ENCODE results near the gene UCP2.
"Not testable (repeated sequence)": the region's sequence is repeated elsewhere in the genome, so short reads cannot be mapped to it uniquely, and the experiment has no call there.

The UCP2 gene

DNA sequence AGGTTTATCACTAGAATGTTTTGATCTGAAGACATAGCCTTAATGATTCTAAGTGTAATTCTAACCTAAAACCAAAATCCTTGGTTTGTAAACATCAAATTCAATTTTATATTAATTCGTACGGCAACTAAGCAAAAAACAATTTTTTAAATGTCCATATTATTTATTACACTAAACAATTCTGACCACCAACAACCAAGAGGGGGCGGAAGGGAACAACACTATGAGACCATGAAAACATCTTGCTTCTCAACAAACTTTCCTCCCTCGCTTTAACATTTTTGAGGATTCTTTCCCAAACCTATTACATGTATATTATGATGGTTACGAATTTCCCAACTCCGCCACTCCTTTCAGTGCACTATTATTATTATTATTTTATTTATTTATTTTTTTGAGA lies 6.5 kb upstream of the UCP2 start:
- Histone ChIP-seq H3K4me1 (ENCODE audit: control insufficient read depth, insufficient read depth, low read length, unreplicated experiment) (no peaks in the 10 kb centered on the region), H2AFZ (ENCODE audit: low read length, unreplicated experiment) (no peak overlapping the region)

DNA sequence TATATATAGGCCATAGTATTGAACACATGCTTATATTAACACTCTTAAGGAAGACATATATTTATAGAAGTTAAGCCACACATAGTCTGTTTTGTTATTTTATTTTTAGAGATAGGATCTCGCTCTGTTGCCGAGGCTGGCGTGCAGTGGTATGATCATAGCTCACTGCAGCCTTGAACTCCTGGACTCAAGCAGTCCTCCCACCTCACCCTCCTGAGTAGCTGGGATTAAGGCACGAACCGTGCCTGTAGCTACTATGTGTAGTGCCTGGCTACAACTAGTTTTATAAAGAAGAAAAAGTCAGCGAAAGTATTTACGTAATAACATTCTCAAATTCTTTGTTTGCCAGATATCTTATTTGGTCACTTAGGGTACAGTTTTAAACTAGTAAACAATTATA lies 5.6 kb upstream of the UCP2 start:
- H3K27ac ChIP-seq (ENCODE audit: low read depth, low read length): no peak overlapping the region
- no peaks in the 10 kb centered on the region for H3K79me2 ChIP-seq (ENCODE audit: control insufficient read depth, insufficient read depth, low read length, unreplicated experiment)
- no peaks in the 10 kb centered on the region for H3K4me1 ChIP-seq (ENCODE audit: control insufficient read depth, insufficient read depth, low read length, unreplicated experiment)
- no peaks in the 10 kb centered on the region for H3K36me3 ChIP-seq (ENCODE audit: insufficient read depth, low read length)
- no peaks in the 10 kb centered on the region for H3K27me3 ChIP-seq (ENCODE audit: insufficient read depth, low read length)
- H2AFZ ChIP-seq (ENCODE audit: low read length, unreplicated experiment): no peak overlapping the region
- H3K4me3 ChIP-seq (ENCODE audit: low read depth, low read length): no peak overlapping the region

More for the DNA sequence above, 6.5 kb upstream of the UCP2 start:
- Histone ChIP-seq H3K27me3 (ENCODE audit: insufficient read depth, low read length) (no peaks in the 10 kb centered on the region), H3K36me3 (ENCODE audit: insufficient read depth, low read length) (no peaks in the 10 kb centered on the region), H3K79me2 (ENCODE audit: control insufficient read depth, insufficient read depth, low read length, unreplicated experiment) (no peaks in the 10 kb centered on the region), H3K4me3 (ENCODE audit: low read depth, low read length) (no peak overlapping the region), H3K27ac (ENCODE audit: low read depth, low read length) (no peak overlapping the region)

DNA sequence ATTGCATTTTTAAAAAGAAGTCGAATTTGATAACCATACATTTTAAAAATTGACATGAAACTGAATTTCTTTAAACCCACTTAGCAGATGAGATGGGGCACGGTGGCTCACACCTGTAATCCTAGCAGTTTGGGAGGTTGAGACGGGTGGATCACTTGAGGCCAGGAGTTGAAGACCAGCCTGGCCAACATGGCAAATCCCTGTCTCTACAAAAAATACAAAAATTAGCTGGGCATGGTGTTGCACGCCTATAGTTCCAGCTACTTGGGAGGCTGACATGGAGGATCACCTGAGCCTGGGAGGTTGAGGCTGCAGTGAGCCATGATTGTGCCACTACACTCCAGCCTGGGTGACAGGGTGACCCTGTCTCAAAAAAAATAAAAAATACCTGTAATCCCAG lies 3.0 kb upstream of the UCP2 start:
- H3K36me3 ChIP-seq (ENCODE audit: insufficient read depth, low read length); H2AFZ ChIP-seq (ENCODE audit: low read length, unreplicated experiment); H3K4me1 ChIP-seq (ENCODE audit: control insufficient read depth, insufficient read depth, low read length, unreplicated experiment); H3K79me2 ChIP-seq (ENCODE audit: control insufficient read depth, insufficient read depth, low read length, unreplicated experiment); H3K4me3 ChIP-seq (ENCODE audit: low read depth, low read length); H3K27me3 ChIP-seq (ENCODE audit: insufficient read depth, low read length); H3K27ac ChIP-seq (ENCODE audit: low read depth, low read length): not testable (repeated sequence)

DNA sequence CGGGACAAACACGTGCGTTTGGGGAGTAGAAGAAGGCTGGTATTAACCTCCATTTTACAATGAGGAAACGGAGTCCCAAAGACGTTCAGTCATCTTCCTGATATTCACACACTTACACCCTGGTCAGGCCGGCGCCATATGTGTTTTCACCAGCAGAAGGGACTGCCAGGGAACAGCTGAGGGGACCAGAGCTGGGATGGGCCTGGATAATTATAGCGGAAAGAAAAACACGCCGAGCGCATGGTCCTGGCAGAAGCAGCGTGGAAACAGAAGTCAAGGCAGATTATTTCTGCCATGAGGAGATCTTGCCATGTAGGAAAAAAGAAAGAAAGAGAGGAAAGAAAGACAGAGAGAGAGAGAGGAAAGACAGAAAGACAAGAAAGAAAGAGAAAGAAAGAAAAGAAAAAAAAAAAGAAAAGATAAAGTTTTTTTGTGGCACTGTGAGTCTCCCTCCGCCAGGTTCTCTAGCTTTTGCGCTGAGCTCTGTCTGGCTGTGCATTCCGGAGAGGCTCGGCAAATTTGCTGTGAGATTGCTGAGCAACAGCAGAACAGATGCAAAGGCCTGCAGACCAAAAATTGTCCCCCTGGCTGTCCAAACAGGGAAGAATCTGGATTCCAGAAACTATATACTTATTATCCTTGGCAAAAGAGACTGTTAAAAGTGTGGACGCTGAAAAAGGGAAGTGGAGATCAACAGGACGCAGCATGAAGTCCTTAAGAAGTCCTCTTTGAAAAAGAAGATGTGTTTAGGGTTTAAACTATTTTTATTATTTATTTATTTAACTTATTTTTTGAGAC lies 1.3 kb upstream of the UCP2 start:
- Histone ChIP-seq H2AFZ (ENCODE audit: low read length, unreplicated experiment) (peak overlapping the region; percentile 83), H3K36me3 (ENCODE audit: insufficient read depth, low read length) (no peaks in the 10 kb centered on the region), H3K27me3 (ENCODE audit: insufficient read depth, low read length) (no peaks in the 10 kb centered on the region), H3K4me3 (ENCODE audit: low read depth, low read length) (peak overlapping the region; percentile 81), H3K4me1 (ENCODE audit: control insufficient read depth, insufficient read depth, low read length, unreplicated experiment) (no peaks in the 10 kb centered on the region), H3K27ac (ENCODE audit: low read depth, low read length) (peak overlapping the region; percentile 27; the same call in 1 of the 2 replicates), H3K79me2 (ENCODE audit: control insufficient read depth, insufficient read depth, low read length, unreplicated experiment) (no peaks in the 10 kb centered on the region)

DNA sequence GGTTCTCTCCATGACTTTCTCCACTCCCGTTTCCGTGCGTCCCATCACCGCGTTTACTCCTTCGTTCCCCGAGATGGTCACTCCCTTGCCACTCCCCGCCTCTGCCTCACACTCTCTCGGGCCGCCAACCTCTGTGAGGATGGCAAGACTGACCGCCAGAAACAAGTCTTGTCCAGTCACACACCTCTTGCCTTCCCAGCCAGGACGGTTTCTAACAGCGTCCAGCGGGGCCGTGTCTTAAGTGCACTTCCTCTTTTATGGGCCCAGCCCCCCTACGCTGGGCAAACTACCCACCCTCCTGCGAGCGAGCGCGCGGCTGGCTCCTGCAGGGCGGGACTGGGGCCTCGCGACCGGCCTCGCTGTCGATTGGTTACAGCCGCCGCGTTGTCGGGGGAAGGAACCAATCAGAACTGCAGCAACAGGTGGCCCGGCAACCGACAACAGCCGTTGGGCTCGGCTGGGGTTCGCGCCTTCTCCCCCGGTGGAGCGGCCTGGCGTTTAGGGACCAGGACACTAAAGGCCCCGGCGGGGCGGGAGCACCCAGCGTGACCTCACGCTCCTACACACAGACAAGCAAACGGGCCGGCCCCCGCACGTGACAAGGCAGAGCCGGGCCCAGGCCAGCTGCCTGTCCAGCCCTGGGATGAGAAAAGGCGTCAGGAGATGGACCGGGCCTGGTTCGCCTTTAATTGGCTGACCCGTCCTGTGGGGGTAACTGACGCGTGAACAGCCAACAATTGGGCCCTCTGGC lies 522 bp upstream of the UCP2 start:
- H3K36me3 ChIP-seq (ENCODE audit: insufficient read depth, low read length): no peaks in the 10 kb centered on the region
- H2AFZ ChIP-seq (ENCODE audit: low read length, unreplicated experiment): peak overlapping the region; percentile 83
- no peaks in the 10 kb centered on the region for H3K79me2 ChIP-seq (ENCODE audit: control insufficient read depth, insufficient read depth, low read length, unreplicated experiment)
- peak overlapping the region; percentile 57 for H3K27ac ChIP-seq (ENCODE audit: low read depth, low read length)
- H3K4me1 ChIP-seq (ENCODE audit: control insufficient read depth, insufficient read depth, low read length, unreplicated experiment): no peaks in the 10 kb centered on the region
- H3K4me3 ChIP-seq (ENCODE audit: low read depth, low read length): peak overlapping the region; percentile 81
- H3K27me3 ChIP-seq (ENCODE audit: insufficient read depth, low read length): no peaks in the 10 kb centered on the region

DNA sequence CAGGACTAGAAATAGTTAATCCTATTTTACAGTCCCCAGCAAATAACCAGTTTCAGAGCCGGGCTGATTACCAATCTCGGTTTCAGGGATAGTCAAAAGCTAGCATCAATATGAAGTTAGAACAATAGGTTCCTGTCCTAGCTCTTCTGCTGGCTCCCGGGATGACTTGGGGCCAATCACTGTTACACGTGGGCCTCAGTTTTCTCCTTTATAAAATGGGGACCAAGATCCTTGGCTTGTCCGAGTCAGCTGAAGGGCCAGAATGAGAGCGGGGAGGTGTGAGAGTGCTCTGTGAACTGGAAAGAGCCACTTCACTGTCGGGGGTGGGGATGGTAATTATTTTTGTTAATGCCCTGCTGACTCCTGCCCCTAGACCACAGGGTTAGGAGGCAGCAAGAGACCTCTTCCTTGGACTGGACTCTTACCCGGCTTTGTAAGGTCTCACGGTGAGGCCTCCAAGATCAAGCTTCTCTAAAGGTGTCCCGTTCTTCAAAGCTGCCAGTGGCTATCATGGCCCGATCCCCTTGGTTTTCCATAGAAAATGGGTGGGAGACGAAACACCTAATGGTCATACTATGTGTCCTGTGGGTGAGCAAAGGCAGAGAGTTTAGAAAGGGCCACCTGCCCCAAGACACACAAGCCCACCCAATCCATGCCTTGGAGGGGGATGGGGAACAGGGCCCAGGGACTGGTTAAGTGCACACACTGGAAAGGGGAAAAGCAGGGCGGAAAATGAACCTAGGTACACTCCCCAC lies 1.4 kb downstream of the UCP2 start:
- no peaks in the 10 kb centered on the region for H3K4me1 ChIP-seq (ENCODE audit: control insufficient read depth, insufficient read depth, low read length, unreplicated experiment)
- no peaks in the 10 kb centered on the region for H3K79me2 ChIP-seq (ENCODE audit: control insufficient read depth, insufficient read depth, low read length, unreplicated experiment)
- no peaks in the 10 kb centered on the region for H3K36me3 ChIP-seq (ENCODE audit: insufficient read depth, low read length)

DNA sequence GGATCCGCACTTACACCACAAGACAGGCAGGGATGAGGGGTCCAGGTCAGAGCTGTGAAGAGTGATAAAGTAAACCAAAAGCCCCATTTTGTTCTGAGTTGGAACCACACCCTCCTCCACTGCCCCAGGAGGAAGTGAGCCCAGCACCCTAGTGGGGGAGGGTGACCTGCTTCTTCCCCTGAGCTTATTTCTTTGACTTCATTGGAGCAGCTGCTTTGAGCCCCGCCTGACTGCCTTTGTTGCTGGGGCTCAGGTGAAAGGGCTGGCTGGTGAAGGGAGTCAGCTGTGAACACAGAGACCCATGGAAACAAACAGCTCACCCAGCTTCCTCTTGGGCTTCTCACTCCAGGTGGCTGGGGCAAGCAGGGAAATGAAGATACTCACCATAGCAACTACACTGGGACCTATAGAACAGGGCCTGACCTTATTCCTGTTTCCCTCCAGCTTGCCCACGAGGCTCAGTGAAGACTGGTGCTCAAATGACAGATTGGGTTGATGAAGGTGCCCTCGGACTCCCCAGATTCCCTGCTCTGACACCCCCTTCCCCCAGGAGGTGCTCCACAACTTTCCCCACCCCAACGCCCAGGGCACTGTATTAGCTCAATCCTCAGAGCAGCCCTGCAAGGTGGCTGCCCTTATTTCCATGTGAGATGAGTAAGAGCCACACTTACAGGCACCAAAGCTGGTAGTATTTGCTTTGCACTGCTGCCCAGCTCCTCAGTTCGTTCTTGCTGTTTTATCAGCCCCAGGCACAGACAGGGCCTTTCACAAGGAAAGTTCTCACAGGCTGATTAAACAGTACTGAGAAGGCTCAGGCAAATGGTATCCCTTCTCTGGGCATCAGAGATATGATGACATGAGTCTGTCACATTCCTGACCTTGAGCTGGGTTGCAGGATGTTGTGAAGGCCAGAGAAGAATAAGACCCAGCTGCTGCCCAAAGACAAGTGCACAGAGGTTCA lies 2.4 kb downstream of the UCP2 start:
- Histone ChIP-seq H3K27ac (ENCODE audit: low read depth, low read length) (no peak overlapping the region), H3K79me2 (ENCODE audit: control insufficient read depth, insufficient read depth, low read length, unreplicated experiment) (no peaks in the 10 kb centered on the region), H3K4me1 (ENCODE audit: control insufficient read depth, insufficient read depth, low read length, unreplicated experiment) (no peaks in the 10 kb centered on the region), H3K36me3 (ENCODE audit: insufficient read depth, low read length) (no peaks in the 10 kb centered on the region), H2AFZ (ENCODE audit: low read length, unreplicated experiment) (no peak overlapping the region), H3K4me3 (ENCODE audit: low read depth, low read length) (no peak overlapping the region), H3K27me3 (ENCODE audit: insufficient read depth, low read length) (no peaks in the 10 kb centered on the region)

More for the DNA sequence above, 1.4 kb downstream of the UCP2 start:
- no peak overlapping the region for H2AFZ ChIP-seq (ENCODE audit: low read length, unreplicated experiment)
- H3K27me3 ChIP-seq (ENCODE audit: insufficient read depth, low read length): no peaks in the 10 kb centered on the region
- no peak overlapping the region; the same call in 1 of the 2 replicates for H3K4me3 ChIP-seq (ENCODE audit: low read depth, low read length)
- no peak overlapping the region for H3K27ac ChIP-seq (ENCODE audit: low read depth, low read length)

DNA sequence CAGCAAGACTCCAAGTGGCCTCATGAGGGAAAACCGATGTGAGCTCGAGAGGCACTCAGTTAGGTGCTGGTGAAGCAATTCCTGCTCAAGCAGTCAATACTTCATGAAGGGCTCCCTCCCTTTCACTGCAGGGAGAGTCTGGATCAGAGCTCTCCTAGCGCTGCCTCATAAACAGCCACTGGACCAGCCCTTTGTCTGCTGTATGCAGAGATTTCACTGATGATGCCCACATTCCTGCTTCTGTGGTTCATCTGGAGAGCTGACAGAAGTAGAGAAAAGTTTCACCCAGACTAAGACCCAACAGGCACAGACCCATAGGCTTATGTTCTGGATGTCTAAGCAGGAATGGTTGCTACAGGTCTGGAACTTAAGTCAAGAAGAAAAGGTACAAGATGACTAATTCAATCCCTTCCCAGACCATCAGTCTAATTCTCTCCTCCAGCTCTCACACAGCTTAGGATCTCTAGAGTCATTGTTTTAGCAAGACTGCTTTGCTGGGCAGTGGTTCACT lies 4.0 kb downstream of the UCP2 start:
- H2AFZ ChIP-seq (ENCODE audit: low read length, unreplicated experiment): no peak overlapping the region
- no peaks in the 10 kb centered on the region for H3K79me2 ChIP-seq (ENCODE audit: control insufficient read depth, insufficient read depth, low read length, unreplicated experiment)
- peaks cover 3% of the 10 kb centered on the region for H3K4me1 ChIP-seq (ENCODE audit: control insufficient read depth, insufficient read depth, low read length, unreplicated experiment)
- no peak overlapping the region for H3K4me3 ChIP-seq (ENCODE audit: low read depth, low read length)
- H3K27ac ChIP-seq (ENCODE audit: low read depth, low read length): no peak overlapping the region
- no peaks in the 10 kb centered on the region for H3K36me3 ChIP-seq (ENCODE audit: insufficient read depth, low read length)
- H3K27me3 ChIP-seq (ENCODE audit: insufficient read depth, low read length): no peaks in the 10 kb centered on the region

DNA sequence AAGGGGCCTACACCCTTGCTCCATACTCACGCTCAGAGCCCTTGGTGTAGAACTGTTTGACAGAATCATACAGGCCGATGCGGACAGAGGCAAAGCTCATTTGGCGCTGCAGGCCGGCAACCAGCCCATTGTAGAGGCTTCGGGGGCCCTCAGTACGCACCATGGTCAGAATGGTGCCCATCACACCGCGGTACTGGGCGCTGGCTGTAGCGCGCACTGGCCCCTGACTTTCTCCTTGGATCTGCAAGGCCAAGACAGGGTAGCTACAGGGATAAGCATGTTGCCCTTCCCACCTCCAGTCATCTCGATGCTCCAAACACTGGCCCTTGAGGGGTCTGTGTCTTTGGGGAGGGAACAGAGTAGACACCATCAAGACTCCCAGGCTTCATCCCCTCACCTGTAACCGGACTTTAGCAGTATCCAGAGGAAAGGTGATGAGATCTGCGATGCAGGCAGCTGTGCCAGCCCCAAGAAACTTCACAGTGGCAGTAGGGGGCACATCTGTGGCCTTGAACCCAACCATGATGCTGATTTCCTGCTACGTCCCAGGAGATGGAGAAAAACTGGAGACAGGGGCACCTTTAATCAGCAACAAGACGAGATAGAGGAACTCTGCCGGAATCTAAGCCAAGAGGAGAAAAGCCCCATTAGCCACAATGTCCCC lies 4.7 kb downstream of the UCP2 start:
- Histone ChIP-seq H3K36me3 (ENCODE audit: insufficient read depth, low read length) (no peaks in the 10 kb centered on the region), H3K79me2 (ENCODE audit: control insufficient read depth, insufficient read depth, low read length, unreplicated experiment) (no peaks in the 10 kb centered on the region), H3K4me3 (ENCODE audit: low read depth, low read length) (no peak overlapping the region), H3K4me1 (ENCODE audit: control insufficient read depth, insufficient read depth, low read length, unreplicated experiment) (peaks cover 3% of the 10 kb centered on the region), H3K27me3 (ENCODE audit: insufficient read depth, low read length) (no peaks in the 10 kb centered on the region), H2AFZ (ENCODE audit: low read length, unreplicated experiment) (no peak overlapping the region), H3K27ac (ENCODE audit: low read depth, low read length) (no peak overlapping the region)
